DMS153 (cell line): Measurements from ENCODE around the gene SLC43A1.

Source experiments
- DNase-seq: peaks from one replicate; lab custom pipeline; 2025; lab: John Stamatoyannopoulos, UW

Gene SLC43A1

DNA sequence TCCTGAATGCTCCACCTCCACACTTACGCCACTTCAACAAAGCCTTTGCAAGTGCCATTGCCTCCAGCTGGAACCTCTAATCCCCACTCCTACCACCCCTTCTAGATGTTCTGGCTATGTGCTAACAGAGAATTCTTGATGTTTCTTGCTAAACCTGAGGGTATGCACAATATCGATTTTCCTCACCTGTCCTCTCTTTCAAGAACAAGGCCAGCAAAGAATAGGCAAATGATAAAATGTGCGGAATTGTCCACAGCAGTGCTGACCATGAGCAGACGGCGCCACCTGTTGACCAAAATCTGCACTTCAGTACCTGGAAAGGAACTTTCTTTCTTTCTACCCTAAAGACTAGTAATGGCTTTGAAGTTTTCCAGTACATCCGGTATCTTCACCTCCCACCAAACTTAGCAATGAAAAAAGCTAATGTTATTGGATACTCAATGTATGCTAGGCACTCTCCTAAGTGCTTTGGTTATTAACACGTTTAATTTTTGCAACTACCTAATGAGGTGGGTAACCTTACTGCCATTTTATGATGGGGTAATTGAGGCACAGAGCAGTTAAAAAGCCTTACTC, 11.6 kb upstream of the SLC43A1 start:
- DNase-seq: peak; percentile 40

DNA sequence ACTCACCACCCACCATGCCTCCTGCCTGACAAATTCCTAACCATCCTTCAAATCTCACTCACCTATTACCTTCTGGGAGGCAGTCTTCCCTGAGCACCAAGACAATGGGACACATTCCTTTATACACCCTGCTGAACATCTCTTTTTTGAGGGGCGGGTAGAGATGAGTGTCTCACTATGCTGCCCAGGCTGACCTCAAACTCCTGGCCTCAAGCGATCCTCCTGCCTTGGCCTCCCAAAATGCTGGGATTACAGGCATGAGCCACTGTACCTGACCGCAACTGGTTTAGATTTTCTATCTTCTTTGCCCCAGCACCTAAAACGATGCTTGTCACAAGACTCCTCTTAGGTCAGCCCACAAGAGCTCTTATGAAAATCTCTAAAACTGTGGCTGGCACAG, 7.9 kb upstream of the SLC43A1 start:
- no peak for DNase-seq

DNA sequence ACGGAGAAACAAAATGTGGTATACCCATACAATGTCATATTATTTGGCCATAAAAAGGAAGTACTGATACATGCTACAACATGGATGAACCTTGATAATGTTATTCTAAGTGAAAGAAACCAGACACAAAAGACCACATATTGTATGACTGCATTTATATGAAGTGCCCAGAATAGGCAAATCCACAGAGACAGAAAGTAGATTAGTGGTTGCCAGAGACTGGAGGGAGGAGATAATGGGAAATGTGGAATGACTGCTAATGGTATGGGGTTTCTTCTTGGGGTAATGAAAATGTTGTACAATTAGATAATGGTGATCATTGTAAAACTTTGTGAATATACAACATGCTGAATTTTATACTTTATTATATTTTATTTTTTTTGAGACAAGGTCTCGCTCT, 5.6 kb upstream of the SLC43A1 start:
- no peak for DNase-seq

DNA sequence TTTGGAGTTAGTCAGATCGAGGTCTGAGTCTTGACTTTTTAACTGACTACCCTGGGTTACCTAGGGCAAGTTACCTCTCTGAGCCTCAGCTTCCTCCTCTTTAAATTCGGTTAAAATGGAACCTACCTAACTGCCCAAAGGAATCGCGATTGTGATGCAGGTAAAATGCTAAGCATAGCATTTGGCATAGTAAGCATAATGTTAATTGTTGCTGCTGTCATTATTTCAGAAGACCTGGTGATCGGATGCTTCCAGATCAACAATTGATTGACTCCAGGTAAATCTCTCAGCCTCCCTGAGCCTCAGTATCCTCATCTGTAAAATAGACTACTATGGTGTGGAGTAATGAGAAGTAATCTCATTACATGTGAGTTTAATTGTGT, 550 bp upstream of the SLC43A1 start:
- DNase-seq: no peak

DNA sequence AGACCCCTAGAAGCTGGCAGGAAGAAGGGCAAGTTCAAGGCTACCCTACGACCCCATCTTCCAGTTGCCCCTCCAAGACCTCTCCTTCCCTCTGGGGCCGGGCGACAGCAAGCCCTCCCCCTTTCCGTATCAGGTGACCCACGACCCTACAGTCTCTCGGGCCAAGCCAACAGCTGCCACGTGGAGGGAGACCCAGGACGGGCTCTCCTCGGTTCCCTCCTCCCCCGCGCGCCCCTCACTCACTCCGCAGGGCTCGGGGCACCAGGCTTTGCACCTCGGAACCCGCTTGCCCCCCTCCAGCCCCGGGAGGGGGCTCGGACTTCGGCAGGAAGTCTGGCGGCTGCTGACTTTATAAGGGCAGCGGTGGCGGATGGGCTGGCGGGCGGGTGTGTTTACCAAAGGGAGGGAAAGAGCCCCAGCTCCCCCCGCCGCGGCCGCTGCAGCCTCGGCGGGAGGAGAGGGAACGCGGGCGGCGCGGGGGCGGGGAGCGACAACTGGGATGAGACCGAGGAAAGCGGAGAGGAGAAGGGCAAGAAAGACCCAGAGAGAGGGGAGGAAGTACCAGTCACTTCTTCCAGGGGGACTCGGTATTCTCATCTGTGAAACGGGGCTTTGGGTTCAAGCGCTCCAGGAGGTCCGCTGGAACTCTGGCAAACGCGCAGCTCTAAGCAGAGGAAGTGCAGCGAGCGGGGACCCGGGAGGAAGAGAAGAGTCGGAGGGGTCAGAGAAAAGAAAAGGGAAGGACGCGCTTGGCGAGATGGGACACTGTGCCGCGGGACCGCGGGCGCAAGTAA, 767 bp downstream of the SLC43A1 start:
- no peak for DNase-seq

DNA sequence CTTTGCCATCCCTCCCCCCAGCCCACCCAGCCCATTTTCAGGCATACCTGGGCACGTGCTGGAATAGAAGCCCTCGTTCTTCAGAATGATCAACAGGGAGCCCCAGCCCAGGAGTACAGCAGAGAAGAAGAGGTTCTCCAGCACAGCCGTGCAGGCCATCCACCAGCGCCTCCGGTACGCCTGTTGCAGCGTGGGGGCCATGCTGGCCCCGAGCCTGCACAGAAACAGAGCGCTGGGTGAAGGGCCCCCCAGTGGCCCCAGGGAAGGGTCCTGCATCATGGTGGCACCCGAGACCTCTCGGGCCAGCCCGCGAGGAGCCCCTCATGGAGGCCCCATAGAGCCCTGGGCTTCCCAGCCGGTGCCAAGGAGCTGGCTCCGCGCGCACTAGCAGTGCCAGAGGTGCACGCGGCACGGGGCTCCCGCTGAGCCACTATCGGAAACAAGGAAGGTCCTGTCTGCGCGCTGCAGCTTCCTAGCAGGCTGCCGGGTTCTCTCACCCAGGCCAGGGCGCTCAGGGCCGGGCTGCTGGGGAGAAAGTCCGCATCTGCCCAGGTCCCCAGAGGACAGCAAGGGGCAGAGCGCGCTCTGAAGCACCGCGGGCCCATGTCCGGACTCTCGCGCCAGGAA, 1.5 kb downstream of the SLC43A1 start:
- no peak for DNase-seq

DNA sequence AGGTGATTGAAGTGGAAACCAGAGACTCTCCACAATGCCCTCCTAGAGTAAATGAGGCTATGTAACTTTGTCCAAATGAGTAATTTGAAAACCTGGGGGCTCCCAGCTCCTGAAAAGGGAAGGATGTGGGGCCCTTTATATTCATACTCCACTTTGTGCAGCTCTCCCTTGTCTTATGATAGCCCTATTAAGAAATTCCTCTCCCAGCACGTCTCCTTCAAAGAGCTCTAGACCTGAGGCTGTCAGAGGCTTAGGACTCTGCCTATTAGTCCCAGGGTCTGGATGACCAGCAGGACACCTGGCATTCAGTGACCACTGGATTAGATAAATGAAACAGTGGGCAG, 2.1 kb downstream of the SLC43A1 start:
- no peak for DNase-seq

DNA sequence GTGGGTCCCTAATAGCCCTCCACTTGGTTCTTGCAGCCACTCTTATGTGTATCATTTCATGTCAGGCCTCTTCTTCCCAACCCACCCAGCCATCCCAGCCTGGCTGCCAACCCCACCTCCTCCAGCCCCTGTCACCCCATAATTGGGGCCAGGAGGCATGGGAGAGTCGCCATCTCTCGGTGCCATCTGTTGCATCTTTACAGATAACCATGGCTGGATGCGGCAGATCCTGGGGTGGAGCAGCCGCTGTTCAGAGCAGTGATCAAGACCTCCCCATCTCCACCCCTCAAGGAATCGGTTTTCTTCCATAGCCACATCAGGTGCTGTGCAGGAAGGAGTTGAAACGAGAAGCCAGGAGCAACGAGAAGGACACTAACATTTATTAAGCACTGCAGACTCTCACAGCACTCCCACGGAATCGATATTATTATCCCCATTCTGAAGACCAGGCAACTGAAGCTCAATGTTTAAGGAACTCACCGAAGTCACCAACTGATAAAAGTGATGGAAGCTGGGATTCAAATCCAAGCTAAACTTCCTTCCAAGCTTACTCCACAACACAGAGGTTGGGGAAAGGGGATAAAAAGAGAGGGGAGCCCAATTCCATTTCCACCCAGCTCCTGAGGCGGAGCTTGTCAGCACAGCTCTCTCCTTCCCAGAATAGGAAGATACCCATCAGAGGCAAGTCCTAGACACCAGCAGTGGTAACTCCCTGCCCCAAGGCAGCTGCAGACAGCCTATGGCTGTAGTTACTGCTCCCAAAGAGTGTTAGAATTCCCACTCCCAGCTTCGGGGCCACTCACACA, 2.7 kb downstream of the SLC43A1 start:
- DNase-seq: no peak

DNA sequence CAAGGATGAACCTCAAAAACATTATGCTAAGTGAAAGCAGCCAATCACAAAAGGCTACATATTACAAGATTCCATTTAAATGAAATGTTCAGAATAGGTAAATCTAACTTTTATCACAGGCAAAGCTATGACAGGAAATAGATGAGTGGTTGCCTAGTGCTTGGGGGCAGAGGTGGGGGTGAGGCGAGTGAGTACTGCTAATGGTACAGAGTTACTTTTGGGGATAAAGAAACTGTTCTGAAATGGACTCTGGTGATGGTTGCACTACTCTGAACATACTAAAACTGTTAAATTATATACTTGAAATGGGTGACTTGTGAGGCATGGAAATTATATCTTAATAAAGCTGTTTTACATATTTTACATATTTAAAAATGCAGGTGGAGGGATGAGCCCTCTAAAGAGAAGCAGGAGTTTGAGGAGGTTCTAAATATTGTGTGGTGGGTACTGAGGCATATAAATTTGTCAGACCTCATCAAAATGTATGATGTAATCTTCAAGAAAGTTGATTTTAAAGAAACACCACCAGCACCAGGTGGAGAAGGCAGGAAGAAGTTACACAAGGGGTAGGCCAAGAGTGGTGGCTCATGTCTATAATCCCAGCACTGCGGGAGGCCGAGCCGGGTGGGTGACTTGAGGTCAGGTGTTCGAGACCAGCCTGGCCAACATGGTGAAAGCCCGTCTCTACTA, 3.6 kb downstream of the SLC43A1 start:
- DNase-seq: no peak

DNA sequence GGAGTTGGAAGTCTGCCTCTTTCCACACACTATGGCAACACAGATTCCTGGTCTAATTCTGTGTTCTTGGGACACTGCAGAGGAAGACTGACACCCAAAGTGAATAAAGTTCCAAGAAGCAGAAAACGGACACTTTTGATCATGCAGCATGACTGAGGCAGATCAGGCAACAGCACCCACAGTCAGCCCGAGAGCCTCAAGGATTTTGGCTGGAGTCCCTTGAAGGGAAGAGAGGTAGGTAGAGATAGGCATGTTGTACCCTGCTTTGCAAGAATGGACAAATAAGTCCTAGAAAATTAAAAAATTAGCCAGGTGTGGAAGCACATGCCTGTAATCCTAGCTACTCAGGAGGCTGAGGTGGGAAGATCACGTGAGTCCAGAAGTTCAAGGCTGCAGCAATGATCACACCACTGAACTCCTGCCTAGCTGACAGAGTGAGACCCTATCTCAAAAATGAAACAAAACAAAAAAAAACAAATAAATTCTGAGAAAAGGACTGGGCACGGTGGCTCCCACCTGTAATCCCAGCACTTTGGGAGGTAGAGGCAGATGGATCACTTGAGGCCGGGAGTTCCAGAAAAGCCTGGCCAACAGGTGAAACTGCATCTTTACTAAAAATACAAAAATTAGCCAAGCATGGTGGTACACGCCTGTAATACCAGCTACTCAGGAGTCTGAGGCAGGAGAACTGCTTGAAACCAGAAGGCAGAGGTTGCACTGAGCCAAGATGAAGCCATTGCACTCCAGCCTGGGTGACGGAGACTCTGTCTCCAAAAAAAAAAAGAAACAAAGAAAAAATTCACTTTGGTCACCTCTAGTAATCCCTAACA, 6.9 kb downstream of the SLC43A1 start:
- no peak for DNase-seq

DNA sequence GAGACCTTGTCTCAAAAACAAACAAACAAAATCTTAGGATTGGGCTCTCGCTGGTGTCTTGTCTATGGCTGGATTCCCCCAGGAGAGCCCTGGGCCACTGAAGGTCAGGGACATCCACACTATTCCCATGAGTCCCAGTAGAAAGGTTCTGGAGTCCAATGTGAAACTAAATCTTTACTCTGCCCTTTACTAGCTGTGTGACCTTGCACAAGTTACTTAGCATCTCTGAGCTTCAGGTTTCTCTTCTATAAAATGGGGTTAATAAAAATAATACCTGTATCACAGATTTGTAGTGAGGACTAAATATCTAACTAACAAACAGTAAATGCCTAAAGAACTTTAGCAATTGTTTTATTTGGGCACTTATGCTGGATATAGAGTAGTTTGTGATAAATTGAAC, 9.0 kb downstream of the SLC43A1 start:
- no peak for DNase-seq

DNA sequence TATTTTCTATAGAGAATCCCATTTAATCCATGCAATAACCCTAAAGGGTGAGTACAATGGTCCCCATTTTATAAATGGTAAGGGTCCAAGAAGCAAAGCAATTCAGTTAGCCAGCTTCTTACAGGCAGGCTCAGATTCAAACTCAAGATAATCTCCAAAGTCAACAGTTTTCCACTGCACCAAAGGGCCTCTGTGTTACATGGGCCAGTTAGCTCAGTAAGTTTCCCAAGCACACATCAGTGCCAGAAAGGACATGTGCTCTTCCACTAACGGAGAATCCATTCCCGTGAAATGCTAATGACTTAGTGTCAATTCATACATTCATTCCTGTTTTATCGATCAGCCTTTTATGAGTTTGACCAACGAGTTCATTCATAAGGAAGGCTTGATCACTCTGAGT, 11.0 kb downstream of the SLC43A1 start:
- DNase-seq: no peak

DNA sequence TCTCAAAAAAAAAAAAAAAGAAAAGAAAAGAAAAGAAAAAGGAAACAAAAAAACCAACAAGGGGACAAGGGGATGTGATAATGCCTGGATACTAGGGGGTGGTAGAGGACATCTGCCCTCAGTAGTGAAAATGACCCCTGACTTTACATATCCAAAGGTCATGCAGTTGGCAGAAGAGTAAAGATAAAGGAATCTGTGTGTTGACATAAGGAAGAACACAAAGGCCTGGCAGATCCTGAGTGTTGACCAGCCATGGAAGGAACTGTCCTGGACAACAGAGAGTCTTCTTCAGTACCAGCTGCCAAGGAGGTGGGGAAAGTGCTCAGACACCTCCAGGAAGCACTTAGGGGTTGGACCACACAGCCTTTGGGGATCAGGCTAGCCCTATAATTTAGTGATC, 12.6 kb downstream of the SLC43A1 start:
- DNase-seq: no peak

DNA sequence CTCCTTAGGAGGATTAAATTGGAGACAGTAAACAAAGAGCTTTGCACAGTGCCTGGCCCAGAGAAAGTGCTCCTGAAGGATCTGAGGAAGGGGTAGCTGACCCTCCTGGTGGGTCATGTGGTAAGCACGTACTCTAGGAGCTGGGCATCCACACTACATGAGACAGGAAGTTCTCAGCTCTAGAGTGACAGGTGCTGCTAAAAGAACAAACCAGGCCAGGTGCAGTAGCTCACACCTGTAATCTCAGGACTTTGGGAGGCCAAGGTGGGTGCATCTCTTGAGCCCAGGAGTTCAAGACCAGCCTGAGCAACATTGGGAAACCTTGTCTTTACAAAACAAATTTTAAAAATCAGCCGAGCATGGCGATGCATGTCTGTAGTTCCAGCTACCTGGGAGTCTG, 13.1 kb downstream of the SLC43A1 start:
- no peak for DNase-seq

DNA sequence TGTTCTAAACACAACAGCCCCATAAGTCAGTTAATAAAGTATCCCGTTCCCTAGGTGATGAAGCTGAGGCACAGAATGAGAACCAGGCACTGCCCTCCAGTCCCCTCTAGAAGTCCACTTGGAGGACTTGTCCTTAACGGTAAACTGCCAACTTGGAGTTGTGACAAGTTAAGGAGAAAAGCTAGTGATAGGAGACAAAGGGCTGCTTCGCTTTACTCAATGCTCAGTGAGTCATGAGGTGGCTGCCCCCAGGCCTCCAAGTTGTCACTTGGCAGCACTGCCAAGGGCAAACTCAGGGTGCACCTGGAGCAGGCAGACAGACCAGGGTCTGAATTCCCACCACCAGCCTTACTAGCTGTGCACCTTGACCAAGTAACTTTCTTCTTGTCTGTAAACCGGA, 13.5 kb downstream of the SLC43A1 start:
- no peak for DNase-seq

DNA sequence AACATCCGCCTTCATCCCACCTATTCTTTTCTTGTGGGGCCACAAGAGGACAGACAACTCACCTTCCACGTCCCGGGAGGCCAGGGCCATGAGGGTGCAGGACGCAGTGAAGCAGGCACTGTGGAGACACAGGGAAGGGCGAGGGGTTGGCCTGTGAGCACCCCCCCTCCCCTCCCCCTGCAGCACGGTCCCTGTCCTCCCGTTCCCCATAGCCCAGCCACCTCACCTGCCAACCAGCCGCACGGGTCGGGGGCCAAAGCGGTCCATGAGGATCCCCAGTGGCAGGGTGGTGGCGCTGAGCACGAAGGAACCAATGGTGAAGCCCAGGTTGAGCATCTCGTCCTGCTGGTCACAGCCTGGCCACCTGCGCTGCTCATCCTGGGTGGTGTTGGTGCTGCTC, 14.6 kb downstream of the SLC43A1 start:
- DNase-seq: no peak

DNA sequence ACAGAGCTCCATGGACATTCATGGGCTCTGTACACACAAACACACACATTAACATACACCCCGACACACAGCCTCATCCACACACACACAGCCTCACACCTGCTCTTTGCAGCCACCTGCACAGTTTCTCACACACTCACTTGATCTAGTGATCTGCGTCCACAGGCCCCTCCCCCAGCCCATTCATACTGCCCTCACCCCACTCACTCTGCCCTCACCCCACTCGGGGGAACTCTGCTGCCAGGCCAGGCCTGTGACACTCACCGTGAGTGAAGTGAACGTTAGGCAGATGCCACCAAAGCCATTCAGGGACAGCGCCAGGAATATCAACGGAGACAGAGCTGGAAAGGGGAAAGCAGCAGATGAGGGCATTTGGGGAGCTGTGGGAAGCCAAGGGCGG, 15.0 kb downstream of the SLC43A1 start:
- no peak for DNase-seq

DNA sequence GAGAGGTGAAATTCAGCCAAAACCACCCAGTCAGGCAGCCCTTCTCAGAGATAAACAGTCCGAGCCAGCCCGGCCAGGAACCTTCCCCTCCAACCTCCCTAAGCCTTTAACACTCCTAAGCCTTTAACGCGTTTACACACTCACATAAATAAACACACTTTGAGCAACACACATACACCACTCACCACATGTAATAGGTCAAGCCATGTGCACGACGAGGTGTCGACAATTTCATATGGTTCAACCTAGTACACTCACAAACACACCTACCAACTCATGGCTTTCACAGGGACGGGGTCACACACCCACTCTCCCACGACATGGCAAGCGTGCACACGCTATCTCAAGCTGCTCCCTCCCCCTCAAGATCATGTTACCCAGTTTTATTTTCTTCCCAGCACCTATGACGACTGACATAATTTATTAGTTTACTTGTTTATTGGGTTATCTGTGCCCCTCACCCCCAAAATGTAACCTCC, 15.5 kb downstream of the SLC43A1 start:
- DNase-seq: no peak

DNA sequence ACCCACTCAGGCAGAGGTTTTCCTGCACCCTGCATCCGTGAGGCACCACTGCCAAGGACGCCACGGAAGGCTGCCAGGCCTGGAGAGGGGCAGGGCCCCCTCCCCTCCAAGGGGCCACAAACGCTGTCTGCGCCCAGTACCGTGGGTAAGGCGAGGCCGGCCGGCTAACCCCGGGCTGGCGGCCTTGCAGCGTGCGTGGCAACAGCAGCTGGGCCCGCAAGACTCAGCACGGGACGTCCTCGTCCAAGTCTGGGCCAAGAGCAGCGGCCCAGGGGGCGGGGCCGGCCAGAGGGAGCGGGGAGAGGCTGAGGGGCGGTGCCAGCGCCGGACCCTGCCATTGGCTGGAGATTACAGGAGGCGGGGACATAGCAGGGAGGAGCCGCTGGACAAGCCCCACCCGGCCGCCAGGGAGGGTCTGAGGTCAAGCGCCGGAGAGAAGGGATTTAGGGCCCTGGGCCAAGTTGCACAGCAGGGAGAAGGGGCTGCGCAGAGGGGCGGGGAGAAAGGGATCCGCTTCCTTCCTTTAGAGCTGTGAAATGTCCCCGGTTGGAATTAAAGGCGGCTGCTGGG, 16.0 kb downstream of the SLC43A1 start:
- DNase-seq: peak; percentile 74

DNA sequence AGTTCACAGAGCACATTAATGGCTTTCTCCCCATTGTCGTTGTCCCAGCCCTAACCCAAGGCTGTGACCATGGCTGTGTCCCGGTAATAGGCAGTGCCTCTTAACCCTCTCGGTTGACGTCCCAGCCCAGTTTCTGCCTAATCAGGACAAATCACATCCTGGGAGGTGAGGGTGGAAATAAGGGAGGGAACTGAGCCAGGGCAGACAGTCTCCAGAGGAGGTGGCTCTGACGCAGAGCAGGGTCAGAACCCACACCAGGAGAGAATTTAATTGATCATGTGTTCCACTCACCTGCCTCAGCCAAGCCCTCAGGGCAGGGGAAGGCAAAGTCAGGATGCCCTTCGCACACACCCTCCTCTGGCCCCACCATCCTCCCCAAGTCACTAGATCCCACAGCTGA, 17.0 kb downstream of the SLC43A1 start:
- no peak for DNase-seq
